Cerebellar cortex (tissue), 1 donor: ENCODE data around the gene KCNA10.

Experiments used
- DNase-seq: peaks from one replicate; pipeline ENCODE4 v3.0.0-alpha.2; 2015; ENCODE audit warnings: low spot score

The KCNA10 gene

GRCh38 chr1:110477967-110478640 lies 40.9 kb downstream of the KCNA10 start:
- DNase-seq: no peak

GRCh38 chr1:110477445-110477957 lies 41.5 kb downstream of the KCNA10 start:
- no peak for DNase-seq

GRCh38 chr1:110477041-110477440 lies 41.9 kb downstream of the KCNA10 start:
- no peak for DNase-seq

- DNase-seq: no peak
Observed at GRCh38 chr1:110476028-110476765, 42.8 kb downstream of the KCNA10 start.

- DNase-seq: no peak
Observed at GRCh38 chr1:110475362-110476027, 43.5 kb downstream of the KCNA10 start.

- DNase-seq: no peak
Observed at GRCh38 chr1:110474444-110474843, 44.5 kb downstream of the KCNA10 start.

GRCh38 chr1:110472546-110472945 lies 46.4 kb downstream of the KCNA10 start:
- no peak for DNase-seq

GRCh38 chr1:110471131-110471530 lies 47.8 kb downstream of the KCNA10 start:
- DNase-seq: no peak
